Loucy (cell line): Measurements from ENCODE around the gene CYP19A1.

Source experiments
- H2AFZ ChIP-seq: fragments of 200-600 bp; sonication (generic); 2 replicates; pipeline ENCODE4 v1.6.0; 2016; ENCODE audit warnings: antibody characterized with exemption, mild to moderate bottlenecking, low read length, moderate library complexity
- H3F3A ChIP-seq: fragments of 200-600 bp; 2 replicates; pipeline ENCODE4 v1.6.0; 2016; ENCODE audit warnings: antibody characterized with exemption, low read depth, mild to moderate bottlenecking
- H3K27me3 ChIP-seq: fragments of 200-600 bp; sonication (generic); 2 replicates; pipeline ENCODE4 v1.6.1; 2014; ENCODE audit warnings: low read length, mild to moderate bottlenecking; ENCODE audit not compliant: insufficient read depth, poor library complexity, severe bottlenecking
- H3K36me3 ChIP-seq: fragments of 200-600 bp; sonication (generic); 2 replicates; pipeline ENCODE4 v1.6.1; 2016; ENCODE audit warnings: low read length; ENCODE audit not compliant: insufficient read depth
- H3K4me1 ChIP-seq: fragments of 200-600 bp; sonication (generic); 2 replicates; pipeline ENCODE4 v1.5.1; 2014; ENCODE audit warnings: low read length, mild to moderate bottlenecking; ENCODE audit not compliant: insufficient read depth, poor library complexity, severe bottlenecking
- H3K4me2 ChIP-seq: fragments of 200-600 bp; sonication (generic); 2 replicates; pipeline ENCODE4 v1.6.0; 2014; ENCODE audit warnings: antibody characterized with exemption, low read length, low read depth, mild to moderate bottlenecking; ENCODE audit not compliant: poor library complexity, severe bottlenecking
- H3K4me3 ChIP-seq: fragments of 200-600 bp; sonication (generic); 2 replicates; pipeline ENCODE4 v1.5.1; 2014; ENCODE audit warnings: low read length, mild to moderate bottlenecking, mixed read lengths; ENCODE audit not compliant: poor library complexity, severe bottlenecking
- H3K79me2 ChIP-seq: fragments of 200-600 bp; sonication (generic); 2 replicates; pipeline ENCODE4 v1.6.1; 2014; ENCODE audit warnings: low read length; ENCODE audit not compliant: insufficient read depth
- H3K9ac ChIP-seq: fragments of 200-600 bp; sonication (generic); 2 replicates; pipeline ENCODE4 v1.6.0; 2014; ENCODE audit warnings: mild to moderate bottlenecking, low read depth, low read length, moderate library complexity; ENCODE audit not compliant: poor library complexity, severe bottlenecking
- H3K9me2 ChIP-seq: fragments of 200-600 bp; sonication (generic); replicated peaks from 2 replicates; pipeline ENCODE4 v1.6.1; 2016; ENCODE audit warnings: low read depth, low read length, mixed read lengths
- H3K9me3 ChIP-seq: fragments of 200-600 bp; sonication (generic); 2 replicates; pipeline ENCODE4 v1.6.1; 2014; ENCODE audit warnings: mild to moderate bottlenecking, antibody characterized with exemption, low read length, low read depth; ENCODE audit not compliant: insufficient read depth
- H4K20me1 ChIP-seq: fragments of 200-600 bp; sonication (generic); 2 replicates; pipeline ENCODE4 v1.6.0; 2014; ENCODE audit warnings: antibody characterized with exemption, low read length, mild to moderate bottlenecking; ENCODE audit not compliant: insufficient read depth, poor library complexity, severe bottlenecking
- EZH2phosphoT487 ChIP-seq: fragments of 200-600 bp; IDR thresholded peaks from 2 replicates; pipeline ENCODE4 v1.6.1; 2018; ENCODE audit warnings: antibody characterized with exemption, mild to moderate bottlenecking, moderate library complexity, borderline replicate concordance
- TF ChIP-seq, protein P1 (sequence below): fragments of 200-600 bp; sonication (generic); conservative IDR thresholded peaks from 2 replicates; pipeline ENCODE4 v1.5.1; 2014; ENCODE audit warnings: mild to moderate bottlenecking, antibody characterized with exemption, low read length

CYP19A1 gene

DNA sequence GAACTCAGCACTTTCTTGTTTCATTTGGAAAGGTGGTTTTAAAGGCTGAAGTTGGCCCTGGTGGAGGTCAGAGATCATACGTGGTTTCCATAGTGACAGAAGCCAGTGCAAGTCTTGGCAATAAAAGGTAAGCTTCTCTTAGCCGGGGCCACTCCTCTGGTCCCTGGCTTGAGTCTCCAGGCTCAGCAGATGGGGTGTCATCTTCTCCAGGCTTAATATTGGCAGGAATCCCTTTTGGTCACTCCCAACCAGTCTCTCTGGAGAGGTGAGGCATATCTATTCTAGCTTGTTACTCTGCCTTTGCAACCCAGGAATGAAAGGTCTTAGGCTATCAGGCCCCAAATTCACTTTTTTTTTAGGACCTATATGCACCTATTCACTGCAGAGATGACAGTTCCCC is 4.8 kb downstream of the CYP19A1 start:
- H3K36me3 ChIP-seq = no peaks in the 10 kb centered on the region
- no peaks in the 10 kb centered on the region for H3K79me2 ChIP-seq
- H3K9me3 ChIP-seq = no peaks in the 10 kb centered on the region
- H3K27me3 ChIP-seq = no peaks in the 10 kb centered on the region
- no peaks in the 10 kb centered on the region for H3F3A ChIP-seq
- H3K4me2 ChIP-seq = no peak overlapping the region
- no peak overlapping the region for H2AFZ ChIP-seq
- H3K4me3 ChIP-seq = no peak overlapping the region
- H3K4me1 ChIP-seq = no peaks in the 10 kb centered on the region
- TF ChIP-seq, protein P1, sequence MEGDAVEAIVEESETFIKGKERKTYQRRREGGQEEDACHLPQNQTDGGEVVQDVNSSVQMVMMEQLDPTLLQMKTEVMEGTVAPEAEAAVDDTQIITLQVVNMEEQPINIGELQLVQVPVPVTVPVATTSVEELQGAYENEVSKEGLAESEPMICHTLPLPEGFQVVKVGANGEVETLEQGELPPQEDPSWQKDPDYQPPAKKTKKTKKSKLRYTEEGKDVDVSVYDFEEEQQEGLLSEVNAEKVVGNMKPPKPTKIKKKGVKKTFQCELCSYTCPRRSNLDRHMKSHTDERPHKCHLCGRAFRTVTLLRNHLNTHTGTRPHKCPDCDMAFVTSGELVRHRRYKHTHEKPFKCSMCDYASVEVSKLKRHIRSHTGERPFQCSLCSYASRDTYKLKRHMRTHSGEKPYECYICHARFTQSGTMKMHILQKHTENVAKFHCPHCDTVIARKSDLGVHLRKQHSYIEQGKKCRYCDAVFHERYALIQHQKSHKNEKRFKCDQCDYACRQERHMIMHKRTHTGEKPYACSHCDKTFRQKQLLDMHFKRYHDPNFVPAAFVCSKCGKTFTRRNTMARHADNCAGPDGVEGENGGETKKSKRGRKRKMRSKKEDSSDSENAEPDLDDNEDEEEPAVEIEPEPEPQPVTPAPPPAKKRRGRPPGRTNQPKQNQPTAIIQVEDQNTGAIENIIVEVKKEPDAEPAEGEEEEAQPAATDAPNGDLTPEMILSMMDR = no peak
- TF ChIP-seq EZH2phosphoT487 = no peak
- no peak overlapping the region for H3K9ac ChIP-seq
- H4K20me1 ChIP-seq = no peaks in the 10 kb centered on the region
- no peaks in the 10 kb centered on the region for H3K9me2 ChIP-seq

DNA sequence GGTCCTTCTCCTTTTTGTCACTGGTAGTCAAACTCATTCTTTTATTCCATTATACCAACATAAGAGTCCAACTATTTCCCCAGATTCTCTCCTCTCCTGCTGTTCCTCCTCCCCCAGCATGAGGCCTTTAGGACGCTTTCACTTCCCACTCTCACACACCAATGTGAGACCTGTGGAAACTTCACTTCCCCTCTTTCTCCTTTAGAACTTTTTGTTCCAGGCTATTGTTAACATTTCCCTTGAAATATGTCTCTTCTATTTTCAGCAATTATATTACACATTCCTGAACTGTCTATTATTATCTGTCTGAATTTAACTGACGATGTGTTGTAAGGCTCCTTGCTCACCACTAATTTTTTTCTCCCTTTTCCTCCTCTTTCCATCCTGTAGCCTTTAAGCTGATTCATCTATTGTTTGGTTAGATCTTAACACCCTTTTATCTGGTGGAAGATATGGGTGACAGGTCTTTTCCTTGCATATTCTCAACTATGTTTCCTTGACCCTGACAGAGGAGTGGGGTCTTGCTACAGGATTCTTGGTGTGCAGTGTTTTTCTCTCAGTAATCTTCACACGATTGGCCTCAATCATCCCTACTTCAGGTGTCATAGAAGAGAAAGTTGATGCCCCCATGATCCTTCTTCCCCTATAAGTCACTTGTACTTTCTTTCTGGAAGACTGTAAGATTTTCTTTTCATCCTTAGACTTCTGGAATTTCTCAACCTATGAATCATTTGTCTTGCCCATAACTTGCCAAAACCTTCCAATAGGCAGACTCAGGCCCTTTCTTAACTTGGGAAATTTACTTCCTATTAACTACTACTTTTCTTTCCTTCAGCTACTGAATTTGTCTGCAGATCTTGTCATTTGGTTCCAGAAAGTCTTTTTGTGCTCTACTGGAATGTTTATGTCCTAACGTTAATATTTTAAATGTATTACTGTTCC is 5.9 kb downstream of the CYP19A1 start:
- Histone ChIP-seq H3K4me1 (no peaks in the 10 kb centered on the region), H3K36me3 (no peaks in the 10 kb centered on the region), H3K9me3 (no peaks in the 10 kb centered on the region), H2AFZ (no peak overlapping the region), H4K20me1 (no peaks in the 10 kb centered on the region), H3K4me3 (no peak overlapping the region), H3K9me2 (no peaks in the 10 kb centered on the region), H3K27me3 (no peaks in the 10 kb centered on the region), H3K4me2 (no peak overlapping the region), H3K9ac (no peak overlapping the region), H3K79me2 (no peaks in the 10 kb centered on the region), H3F3A (no peaks in the 10 kb centered on the region)
- no peak for TF ChIP-seq EZH2phosphoT487
- TF ChIP-seq, protein P1 = no peak

DNA sequence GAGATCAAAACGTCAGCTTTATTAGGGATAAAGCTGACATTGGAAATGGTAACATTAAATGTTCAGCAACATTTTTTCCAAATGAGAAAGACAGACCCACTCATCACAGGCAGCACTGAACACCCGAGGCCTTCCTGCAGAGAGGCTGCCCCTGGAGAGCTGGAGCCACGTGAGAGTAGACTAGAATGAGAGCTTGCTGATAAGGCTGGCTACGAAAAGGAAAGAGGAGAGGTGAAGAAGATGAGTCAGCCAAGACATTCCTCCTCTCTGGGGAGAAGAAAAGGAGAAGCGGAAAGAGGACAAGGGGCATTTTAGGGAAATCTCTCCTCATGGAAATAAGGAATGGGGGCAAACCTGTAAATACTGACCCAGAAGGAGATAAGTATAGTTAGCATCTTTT is 7.3 kb downstream of the CYP19A1 start:
- H3K27me3 ChIP-seq = no peaks in the 10 kb centered on the region
- no peak overlapping the region for H2AFZ ChIP-seq
- no peak overlapping the region for H3K9ac ChIP-seq
- H3K79me2 ChIP-seq = no peaks in the 10 kb centered on the region
- TF ChIP-seq, protein P1 = no peak
- no peak for TF ChIP-seq EZH2phosphoT487
- no peaks in the 10 kb centered on the region for H3K36me3 ChIP-seq
- no peaks in the 10 kb centered on the region for H3K9me2 ChIP-seq
- no peaks in the 10 kb centered on the region for H3F3A ChIP-seq
- H3K4me3 ChIP-seq = no peak overlapping the region
- no peak overlapping the region for H3K4me2 ChIP-seq
- H3K9me3 ChIP-seq = no peaks in the 10 kb centered on the region
- no peaks in the 10 kb centered on the region for H4K20me1 ChIP-seq
- no peaks in the 10 kb centered on the region for H3K4me1 ChIP-seq
